Mesenchymal stem cell (in vitro differentiated cells and primary cell): ENCODE results near the gene TUBGCP6.

Source experiments
- DNase-seq: peaks from one replicate; pipeline ENCODE4 v3.0.0-alpha.2; 2013
- H2AFZ ChIP-seq: one replicate; pipeline ENCODE4 v1.6.1; 2013; ENCODE audit warnings: low read depth, mild to moderate bottlenecking, control low read depth, inconsistent platforms, low read length, moderate library complexity
- H2AK5ac ChIP-seq: 2 replicates; pipeline ENCODE4 v1.6.1; 2013; ENCODE audit warnings: low read length, moderate library complexity, mild to moderate bottlenecking, inconsistent platforms; ENCODE audit not compliant: severe bottlenecking
- H2BK120ac ChIP-seq: one replicate; pipeline ENCODE4 v1.6.1; 2013; ENCODE audit warnings: low read depth, mild to moderate bottlenecking, inconsistent platforms, low read length, moderate library complexity
- H2BK12ac ChIP-seq, 2 experiments: one replicate each; pipeline ENCODE4 v1.6.1; 2013; ENCODE audit warnings: inconsistent platforms in 2 of 2, low read length in 2 of 2, mild to moderate bottlenecking in 2 of 2, moderate library complexity in 2 of 2, control low read depth in 1 of 2
- H2BK15ac ChIP-seq: one replicate; pipeline ENCODE4 v1.6.1; 2013; ENCODE audit warnings: mild to moderate bottlenecking, low read depth, inconsistent platforms; ENCODE audit not compliant: poor library complexity, severe bottlenecking
- H2BK5ac ChIP-seq: 2 replicates; pipeline ENCODE4 v1.6.1; 2013; ENCODE audit warnings: low read depth, mild to moderate bottlenecking, low read length, control low read depth, inconsistent platforms; ENCODE audit not compliant: poor library complexity, severe bottlenecking
- H3K14ac ChIP-seq, 2 experiments: one replicate each; pipeline ENCODE4 v1.6.1; 2013; ENCODE audit warnings: inconsistent platforms in 2 of 2, low read length in 2 of 2, control low read depth in 1 of 2, mild to moderate bottlenecking in 1 of 2, moderate library complexity in 1 of 2
- H3K18ac ChIP-seq, 2 experiments: one replicate each; pipeline ENCODE4 v1.6.1; 2013; ENCODE audit warnings: inconsistent platforms in 2 of 2, low read length in 2 of 2, control low read depth in 1 of 2, low read depth in 1 of 2, mild to moderate bottlenecking in 1 of 2
- H3K23ac ChIP-seq, 2 experiments: one replicate each; pipeline ENCODE4 v1.6.1; 2013; ENCODE audit warnings: inconsistent platforms in 2 of 2, low read length in 2 of 2, mild to moderate bottlenecking in 2 of 2, moderate library complexity in 2 of 2, control low read depth in 1 of 2
- H3K27ac ChIP-seq: 2 replicates; pipeline ENCODE4 v1.5.1; 2013; ENCODE audit warnings: mild to moderate bottlenecking, moderate library complexity, low read length, control low read depth, inconsistent platforms; ENCODE audit not compliant: poor library complexity, severe bottlenecking
- H3K27me3 ChIP-seq, 2 experiments: 2 replicates each; pipeline versions ENCODE4 v1.6.1 to v1.7.0; 2013; ENCODE audit warnings: low read length in 2 of 2, mild to moderate bottlenecking in 2 of 2, moderate library complexity in 2 of 2, control low read depth in 1 of 2, inconsistent platforms in 1 of 2; ENCODE audit not compliant: control insufficient read depth in 1 of 2, insufficient read depth in 1 of 2
- H3K36me3 ChIP-seq, 2 experiments: 2 replicates each; pipeline versions ENCODE4 v1.6.1 to v1.7.0; 2013; ENCODE audit warnings: low read length in 2 of 2, control low read depth in 1 of 2, inconsistent platforms in 1 of 2, low read depth in 1 of 2, mild to moderate bottlenecking in 1 of 2; ENCODE audit not compliant: insufficient read depth in 2 of 2, control insufficient read depth in 1 of 2
- H3K4ac ChIP-seq, 2 experiments: one replicate each; pipeline ENCODE4 v1.6.1; 2013; ENCODE audit warnings: inconsistent platforms in 2 of 2, low read length in 2 of 2, mild to moderate bottlenecking in 2 of 2, moderate library complexity in 2 of 2, control low read depth in 1 of 2, low read depth in 1 of 2
- H3K4me1 ChIP-seq: 2 replicates; pipeline ENCODE4 v1.6.1; 2013; ENCODE audit warnings: low read depth, low read length, control low read depth; ENCODE audit not compliant: control insufficient read depth, insufficient read depth
- H3K4me2 ChIP-seq: 2 replicates; pipeline ENCODE4 v1.6.1; 2013; ENCODE audit warnings: low read length, mild to moderate bottlenecking, inconsistent platforms; ENCODE audit not compliant: poor library complexity, severe bottlenecking
- H3K4me3 ChIP-seq, 2 experiments: 2 replicates each; pipeline versions ENCODE4 v1.5.1 to v1.7.0; 2013; ENCODE audit warnings: low read length in 2 of 2, mild to moderate bottlenecking in 2 of 2, control low read depth in 1 of 2, low read depth in 1 of 2; ENCODE audit not compliant: insufficient read depth in 1 of 2
- H3K79me1 ChIP-seq: replicated peaks from 2 replicates; pipeline ENCODE4 v1.6.1; 2013; ENCODE audit warnings: mild to moderate bottlenecking, control low read depth, low read length, inconsistent platforms; ENCODE audit not compliant: poor library complexity, severe bottlenecking
- H3K9ac ChIP-seq: 2 replicates; pipeline ENCODE4 v1.7.0; 2013; ENCODE audit warnings: mild to moderate bottlenecking, low read length, moderate library complexity
- H3K9me3 ChIP-seq: 2 replicates; pipeline ENCODE4 v1.7.0; 2013; ENCODE audit warnings: mild to moderate bottlenecking, low read length; ENCODE audit not compliant: control insufficient read depth
- H4K8ac ChIP-seq: one replicate; pipeline ENCODE4 v1.6.1; 2013; ENCODE audit warnings: inconsistent platforms, mild to moderate bottlenecking, low read length, moderate library complexity
- H4K91ac ChIP-seq: one replicate; pipeline ENCODE4 v1.6.1; 2013; ENCODE audit warnings: mild to moderate bottlenecking, low read length, inconsistent platforms
- WGBS: methylation state at CpG from one replicate; pipeline ENCODE4 v1.1.7; 2013; ENCODE audit warnings: mixed read lengths; 5-methylcytosine and 5-hydroxymethylcytosine counted together

TUBGCP6 gene

DNA sequence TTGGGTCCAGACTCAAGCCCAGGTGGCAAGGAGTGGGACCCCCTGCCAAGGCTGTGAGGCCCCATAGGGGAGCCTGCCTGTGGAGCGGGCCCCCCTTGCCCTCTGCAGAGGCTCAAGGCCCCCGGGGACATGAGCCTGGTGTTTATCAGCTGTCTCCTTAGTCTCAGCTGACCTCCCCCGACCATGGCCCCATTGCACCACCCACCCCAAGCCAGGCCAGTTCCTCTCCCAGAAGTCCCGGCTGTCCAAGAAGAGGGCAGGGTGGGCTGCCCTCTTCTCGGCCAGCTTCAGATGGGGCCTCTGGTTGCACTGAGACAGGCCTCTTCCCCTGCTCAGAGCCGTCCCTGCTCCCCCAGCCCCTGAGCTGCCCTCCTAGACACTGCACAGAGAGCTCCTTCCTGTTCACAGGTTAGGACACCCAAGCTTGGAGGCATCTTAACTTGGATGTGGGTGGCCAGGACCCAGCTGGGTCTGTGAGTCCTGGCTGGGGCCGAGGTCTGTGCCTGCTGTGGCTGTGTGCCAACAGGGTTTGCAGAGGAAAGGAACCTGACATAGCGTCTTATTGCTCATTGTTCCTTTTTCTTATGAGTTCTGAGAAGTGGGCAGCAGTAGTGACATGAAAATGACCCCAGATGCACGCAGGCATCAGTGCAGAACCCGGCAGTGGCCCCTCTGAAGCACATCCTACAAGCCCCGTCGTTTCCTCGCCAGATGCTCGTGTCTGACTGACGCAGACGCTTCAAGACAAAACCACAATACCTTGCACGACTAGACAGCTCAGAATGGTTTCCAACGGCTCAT lies 53.7 kb downstream of the TUBGCP6 start:
- peak overlapping the region; percentile 87 to 97 for H3K18ac ChIP-seq
- peak overlapping the region; percentile 13 for H2BK15ac ChIP-seq
- H3K27ac ChIP-seq = peak overlapping the region; percentile 90

DNA sequence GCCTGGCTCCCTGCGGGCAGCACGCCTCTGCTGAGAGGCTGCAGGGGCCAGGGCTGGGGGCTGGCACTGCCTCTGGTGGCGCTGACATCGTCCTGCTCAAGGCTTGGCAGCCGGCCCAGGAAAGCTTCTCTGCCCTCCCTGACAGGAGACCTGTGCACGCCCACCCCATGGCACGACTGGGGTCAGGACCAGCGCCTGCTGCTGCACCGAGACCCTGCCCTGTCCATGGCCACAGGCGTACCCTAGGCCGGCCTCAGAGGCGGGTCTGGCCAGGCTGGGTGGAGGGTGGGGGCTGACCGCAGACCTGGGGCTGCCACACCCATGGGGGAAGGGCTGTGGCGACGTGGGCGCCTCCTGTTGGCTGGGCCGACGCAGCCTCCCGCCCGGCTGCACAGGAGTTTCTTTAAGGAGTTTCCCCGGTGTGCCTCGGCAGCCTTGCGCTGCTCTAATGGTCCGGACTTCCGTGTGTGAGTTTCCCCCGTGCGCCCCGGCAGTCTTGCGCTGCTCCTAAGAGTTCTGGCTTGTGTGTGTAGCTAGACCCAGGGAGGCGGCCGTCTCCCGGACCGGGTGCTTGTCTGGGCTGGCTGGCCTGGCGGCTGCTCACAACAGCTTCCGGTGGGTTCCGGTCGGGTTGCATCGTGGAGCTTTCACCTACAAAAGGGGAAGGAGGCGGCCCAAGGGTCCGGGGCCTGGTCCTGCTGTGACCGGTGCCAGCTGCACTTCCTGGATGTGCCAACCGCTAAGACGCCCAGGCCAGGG lies 54.5 kb downstream of the TUBGCP6 start:
- H3K4ac ChIP-seq = peak overlapping the region; percentile 68 to 88
- peak overlapping the region in 1 of 2 experiments; percentile 73 for H3K23ac ChIP-seq
- peak overlapping the region; percentile 90 for H3K27ac ChIP-seq
- H3K4me2 ChIP-seq = peak overlapping the region; percentile 84
- H3K9me3 ChIP-seq = no peaks in the 10 kb centered on the region
- 39% methylated on average over 36 of the region's 43 CpGs for WGBS
- peaks cover 39% of the 10 kb centered on the region for H3K79me1 ChIP-seq
- H3K18ac ChIP-seq = peak overlapping the region; percentile 87 to 97
- no peak overlapping the region for H2BK5ac ChIP-seq
- peak overlapping the region; percentile 81 for H2BK120ac ChIP-seq
- peak overlapping the region; percentile 54 for H4K8ac ChIP-seq
- H2AFZ ChIP-seq = peak overlapping the region; percentile 29
- H3K36me3 ChIP-seq = peaks cover 18 to 46% of the 10 kb centered on the region in 2 experiments
- peak overlapping the region; percentile 55 to 76 for H3K4me3 ChIP-seq
- H3K9ac ChIP-seq = peak overlapping the region; percentile 78
- no peaks in the 10 kb centered on the region for H3K27me3 ChIP-seq
- DNase-seq = peak; percentile 53
- H2BK15ac ChIP-seq = no peak overlapping the region
- peak overlapping the region; percentile 15 for H2AK5ac ChIP-seq
- H3K14ac ChIP-seq = peak overlapping the region in 1 of 2 experiments; percentile 49
- peak overlapping the region; percentile 79 to 88 for H2BK12ac ChIP-seq
- H3K4me1 ChIP-seq = peaks cover 51% of the 10 kb centered on the region
- peak overlapping the region; percentile 95 for H4K91ac ChIP-seq

More for the DNA sequence above, 53.7 kb downstream of the TUBGCP6 start:
- peaks cover 40% of the 10 kb centered on the region for H3K79me1 ChIP-seq
- peaks cover 49% of the 10 kb centered on the region for H3K4me1 ChIP-seq
- H4K91ac ChIP-seq = peak overlapping the region; percentile 95
- peak overlapping the region; percentile 55 to 76 for H3K4me3 ChIP-seq
- peak overlapping the region in 1 of 2 experiments; percentile 39 for H3K23ac ChIP-seq
- H3K14ac ChIP-seq = peak overlapping the region in 1 of 2 experiments; percentile 49
- H2BK5ac ChIP-seq = no peak overlapping the region
- peak overlapping the region; percentile 37 for H2BK120ac ChIP-seq
- H4K8ac ChIP-seq = peak overlapping the region; percentile 54
- H2AK5ac ChIP-seq = peak overlapping the region; percentile 15
- 67% methylated on average over 18 of the region's 18 CpGs for WGBS
- H3K4ac ChIP-seq = peak overlapping the region; percentile 88 to 91
- H2AFZ ChIP-seq = no peak overlapping the region
- H3K9ac ChIP-seq = peak overlapping the region; percentile 78
- no peaks in the 10 kb centered on the region for H3K9me3 ChIP-seq
- H3K27me3 ChIP-seq = no peaks in the 10 kb centered on the region
- DNase-seq = no peak
- peak overlapping the region; percentile 84 for H3K4me2 ChIP-seq
- H3K36me3 ChIP-seq = peaks cover 23 to 51% of the 10 kb centered on the region in 2 experiments
- H2BK12ac ChIP-seq = peak overlapping the region in 1 of 2 experiments; percentile 56

DNA sequence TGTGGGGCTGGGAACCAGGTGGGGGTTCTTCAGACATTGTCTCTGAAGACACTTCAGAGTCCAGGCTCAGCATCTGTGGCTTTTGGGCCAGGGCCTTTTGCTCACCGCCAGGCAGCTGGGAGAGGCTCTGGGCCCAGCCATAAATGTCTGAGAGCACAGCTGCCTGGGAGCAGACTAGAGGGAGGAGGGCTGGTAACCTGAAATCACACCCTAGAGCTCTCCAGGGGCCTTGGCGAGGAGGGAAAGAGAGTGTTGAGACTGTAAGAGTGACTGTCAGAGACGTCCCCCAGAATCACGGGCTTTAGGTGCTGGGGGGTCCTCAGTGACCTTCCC lies 55.0 kb downstream of the TUBGCP6 start:
- Histone ChIP-seq H2BK120ac (peak overlapping the region; percentile 80), H3K36me3 (peaks cover 16 to 42% of the 10 kb centered on the region in 2 experiments), H3K18ac (peak overlapping the region; percentile 87 to 97), H3K27me3 (no peaks in the 10 kb centered on the region), H2AK5ac (no peak overlapping the region), H3K27ac (peak overlapping the region; percentile 90), H4K8ac (peak overlapping the region; percentile 54), H2BK12ac (peak overlapping the region in 1 of 2 experiments; percentile 88), H2BK5ac (no peak overlapping the region), H3K14ac (peak overlapping the region in 1 of 2 experiments; percentile 37), H3K9me3 (no peaks in the 10 kb centered on the region), H3K4me1 (peaks cover 55% of the 10 kb centered on the region), H3K4ac (peak overlapping the region; percentile 68 to 88), H3K23ac (no peak overlapping the region), H2BK15ac (no peak overlapping the region), H4K91ac (peak overlapping the region; percentile 81), H3K9ac (peak overlapping the region; percentile 78), H2AFZ (no peak overlapping the region), H3K4me2 (peak overlapping the region; percentile 84), H3K79me1 (peaks cover 37% of the 10 kb centered on the region), H3K4me3 (peak overlapping the region; percentile 41 to 76)
- 55% methylated on average over 4 of the region's 4 CpGs for WGBS
- no peak for DNase-seq
